ENCODE results near the gene DVL1. TPM values are rescaled to one million over a fixed set of nuclear protein-coding genes. Genes with fewer than 3 reads are reported as not detected.

Gene DVL1
- total and polyA plus RNA-seq, 9 of the 15 experiments (the other 6 are each of a cell fraction or from before 2014, with no cell fraction given), result 0.62 to 135 (median 24.3) TPM

- TF ChIP-seq E2F5 (CRISPR knock-in tag; IDR thresholded peaks at IDR 0.05) (no peak), ZNF184 (CRISPR knock-in tag; IDR thresholded peaks at IDR 0.05) (no peak), RNF2 (IDR thresholded peaks at IDR 0.05) (peak; percentile 51; the same call in 1 of the 2 replicates), ATF6 (CRISPR knock-in tag; IDR thresholded peaks at IDR 0.05) (peak; percentile 25; the same call in 1 of the 2 replicates), STAT5A (IDR thresholded peaks at IDR 0.05; ENCODE audit: borderline replicate concordance, low read length) (no peak), NR2C2 (CRISPR knock-in tag; IDR thresholded peaks at IDR 0.05) (no peak), NR2C2 (tag; IDR thresholded peaks at IDR 0.05) (no peak), BACH1 (tag; IDR thresholded peaks at IDR 0.05) (no peak), ZNF644 (tag; IDR thresholded peaks at IDR 0.05; ENCODE audit: low read depth) (no peak), HMGN3 (IDR thresholded peaks at IDR 0.05; ENCODE audit: borderline replicate concordance, extremely low read depth, insufficient read length, low read depth, low read length) (peak; percentile 56), ATF1 (CRISPR knock-in tag; IDR thresholded peaks at IDR 0.05) (no peak), ATF1 (tag; IDR thresholded peaks at IDR 0.05) (peak; percentile 89), ZFP91 (CRISPR knock-in tag; IDR thresholded peaks at IDR 0.05) (no peak), BCLAF1 (IDR thresholded peaks at IDR 0.05; ENCODE audit: borderline replicate concordance in 1 of 2, control insufficient read depth in 1 of 2, low read depth in 2 of 2, low read length in 1 of 2) (no peak), TGIF2 (CRISPR knock-in tag; IDR thresholded peaks at IDR 0.05) (no peak), SUPT5H (IDR thresholded peaks at IDR 0.05) (peak; percentile 42; the same call in 1 of the 2 replicates), ZSCAN32 (CRISPR knock-in tag; IDR thresholded peaks at IDR 0.05) (no peak), SOX6 (IDR thresholded peaks at IDR 0.05) (no peak; the same call in 1 of the 2 replicates), TAF9B (IDR thresholded peaks at IDR 0.05; ENCODE audit: partially characterized antibody) (no peak), PPARD (CRISPR knock-in tag; IDR thresholded peaks at IDR 0.05) (no peak), U2AF1 (optimal IDR thresholded peaks at IDR 0.05; ENCODE audit: low read depth, low read length) (no peak), HCFC1 (IDR thresholded peaks at IDR 0.05; ENCODE audit: low read depth, low read length) (peak; percentile 53; the same call in 1 of the 2 replicates)
These were observed 9.4 kb upstream of the DVL1 start, which contains the start of gene MXRA8 (continued) for GRCh38 chr1:1358433-1359271.
